MM.1S (cell line): ENCODE results near the gene KLF9.

Experiments used
- DNase-seq: peaks from one replicate; pipeline ENCODE4 v3.0.0-alpha.2; 2015
- H2AFZ ChIP-seq: fragments of 300-600 bp; sonication (generic); 2 replicates; pipeline ENCODE4 v1.6.0; 2016; ENCODE audit warnings: antibody characterized with exemption, low read length
- H3F3A ChIP-seq: fragments of 300-600 bp; sonication (generic); 2 replicates; pipeline ENCODE4 v1.6.1; 2016; ENCODE audit warnings: mild to moderate bottlenecking, antibody characterized with exemption, low read length, moderate library complexity, mixed read lengths; ENCODE audit not compliant: insufficient read depth
- H3K27ac ChIP-seq: fragments of 300-600 bp; sonication (generic); 2 replicates; pipeline ENCODE4 v1.5.1; 2016; ENCODE audit warnings: mild to moderate bottlenecking, low read length
- H3K27me3 ChIP-seq: fragments of 300-600 bp; sonication (generic); replicated peaks from 2 replicates; pipeline ENCODE4 v1.6.0; 2016; ENCODE audit warnings: low read length; ENCODE audit not compliant: insufficient read depth
- H3K36me3 ChIP-seq: fragments of 300-600 bp; sonication (generic); replicated peaks from 2 replicates; pipeline ENCODE4 v1.6.1; 2016; ENCODE audit warnings: mild to moderate bottlenecking, low read length, mixed read lengths; ENCODE audit not compliant: insufficient read depth
- H3K4me1 ChIP-seq: fragments of 300-600 bp; sonication (generic); 2 replicates; pipeline ENCODE4 v1.6.1; 2016; ENCODE audit warnings: low read length, mixed read lengths
- H3K4me2 ChIP-seq: fragments of 300-600 bp; sonication (generic); 2 replicates; pipeline ENCODE4 v1.6.0; 2016; ENCODE audit warnings: low read depth, low read length
- H3K4me3 ChIP-seq: fragments of 300-600 bp; sonication (generic); 2 replicates; pipeline ENCODE4 v1.5.1; 2016; ENCODE audit warnings: low read length, mixed read lengths
- H3K79me2 ChIP-seq: fragments of 300-600 bp; sonication (generic); 2 replicates; pipeline ENCODE4 v1.6.1; 2016; ENCODE audit warnings: mixed run types, low read length, mixed read lengths
- H3K9ac ChIP-seq: fragments of 300-600 bp; sonication (generic); 2 replicates; pipeline ENCODE4 v1.6.1; 2016; ENCODE audit warnings: low read length, mixed read lengths
- H3K9me2 ChIP-seq: fragments of 300-600 bp; sonication (generic); replicated peaks from 2 replicates; pipeline ENCODE4 v1.6.1; 2016; ENCODE audit warnings: mild to moderate bottlenecking, low read length, mixed read lengths; ENCODE audit not compliant: insufficient read depth
- H3K9me3 ChIP-seq: fragments of 300-600 bp; sonication (generic); replicated peaks from 2 replicates; pipeline ENCODE4 v1.6.1; 2016; ENCODE audit warnings: mild to moderate bottlenecking, low read length, mixed read lengths; ENCODE audit not compliant: insufficient read depth
- H4K20me1 ChIP-seq: fragments of 300-600 bp; sonication (generic); 2 replicates; pipeline ENCODE4 v1.6.1; 2016; ENCODE audit warnings: mild to moderate bottlenecking, low read length, moderate library complexity, mixed read lengths; ENCODE audit not compliant: insufficient read depth
- EZH2 ChIP-seq: fragments of 300-600 bp; sonication (generic); optimal IDR thresholded peaks from 2 replicates; pipeline ENCODE3; 2017; ENCODE audit warnings: low read depth, mild to moderate bottlenecking, antibody characterized with exemption, low read length, mixed read lengths
- EZH2phosphoT487 ChIP-seq: fragments of 300-600 bp; sonication (generic); IDR thresholded peaks from 2 replicates; pipeline ENCODE4 v1.6.1; 2018; ENCODE audit warnings: antibody characterized with exemption, low read length
- TF ChIP-seq, protein P1 (sequence below): fragments of 300-600 bp; sonication (generic); IDR thresholded peaks from 2 replicates; pipeline ENCODE4 v1.5.1; 2016; ENCODE audit warnings: antibody characterized with exemption, low read length, mixed read lengths

Gene KLF9

DNA sequence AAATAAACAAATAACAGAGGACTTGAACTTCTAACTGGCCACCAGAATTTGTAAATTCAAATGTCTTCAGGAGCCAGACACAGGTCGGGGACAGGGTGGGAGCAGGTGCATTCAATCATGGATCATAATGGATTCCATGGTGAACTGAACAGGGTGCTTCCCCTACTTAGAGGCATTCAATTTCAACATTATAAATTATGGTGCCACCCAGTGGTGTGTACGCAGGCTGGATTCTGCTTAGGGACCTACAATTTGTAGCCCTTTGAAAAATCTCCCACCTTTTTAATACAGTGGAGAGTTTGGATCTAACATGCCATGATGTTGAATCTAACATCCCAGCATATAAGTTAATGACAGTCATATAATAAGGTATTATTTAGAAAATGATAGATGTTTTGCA lies 22.3 kb downstream of the KLF9 start:
- Histone ChIP-seq H3K27me3 (no peaks in the 10 kb centered on the region), H4K20me1 (no peaks in the 10 kb centered on the region), H3K79me2 (no peaks in the 10 kb centered on the region), H3K36me3 (no peaks in the 10 kb centered on the region), H3K27ac (no peak overlapping the region), H3F3A (no peaks in the 10 kb centered on the region), H3K4me2 (no peak overlapping the region), H3K4me1 (no peaks in the 10 kb centered on the region), H3K9me3 (no peaks in the 10 kb centered on the region), H3K4me3 (no peak overlapping the region), H2AFZ (no peak overlapping the region), H3K9me2 (no peaks in the 10 kb centered on the region), H3K9ac (no peak overlapping the region)
- DNase-seq = no peak
- TF ChIP-seq EZH2phosphoT487 = no peak
- TF ChIP-seq, protein P1, sequence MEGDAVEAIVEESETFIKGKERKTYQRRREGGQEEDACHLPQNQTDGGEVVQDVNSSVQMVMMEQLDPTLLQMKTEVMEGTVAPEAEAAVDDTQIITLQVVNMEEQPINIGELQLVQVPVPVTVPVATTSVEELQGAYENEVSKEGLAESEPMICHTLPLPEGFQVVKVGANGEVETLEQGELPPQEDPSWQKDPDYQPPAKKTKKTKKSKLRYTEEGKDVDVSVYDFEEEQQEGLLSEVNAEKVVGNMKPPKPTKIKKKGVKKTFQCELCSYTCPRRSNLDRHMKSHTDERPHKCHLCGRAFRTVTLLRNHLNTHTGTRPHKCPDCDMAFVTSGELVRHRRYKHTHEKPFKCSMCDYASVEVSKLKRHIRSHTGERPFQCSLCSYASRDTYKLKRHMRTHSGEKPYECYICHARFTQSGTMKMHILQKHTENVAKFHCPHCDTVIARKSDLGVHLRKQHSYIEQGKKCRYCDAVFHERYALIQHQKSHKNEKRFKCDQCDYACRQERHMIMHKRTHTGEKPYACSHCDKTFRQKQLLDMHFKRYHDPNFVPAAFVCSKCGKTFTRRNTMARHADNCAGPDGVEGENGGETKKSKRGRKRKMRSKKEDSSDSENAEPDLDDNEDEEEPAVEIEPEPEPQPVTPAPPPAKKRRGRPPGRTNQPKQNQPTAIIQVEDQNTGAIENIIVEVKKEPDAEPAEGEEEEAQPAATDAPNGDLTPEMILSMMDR = peak; percentile 24
- TF ChIP-seq EZH2 = no peak

DNA sequence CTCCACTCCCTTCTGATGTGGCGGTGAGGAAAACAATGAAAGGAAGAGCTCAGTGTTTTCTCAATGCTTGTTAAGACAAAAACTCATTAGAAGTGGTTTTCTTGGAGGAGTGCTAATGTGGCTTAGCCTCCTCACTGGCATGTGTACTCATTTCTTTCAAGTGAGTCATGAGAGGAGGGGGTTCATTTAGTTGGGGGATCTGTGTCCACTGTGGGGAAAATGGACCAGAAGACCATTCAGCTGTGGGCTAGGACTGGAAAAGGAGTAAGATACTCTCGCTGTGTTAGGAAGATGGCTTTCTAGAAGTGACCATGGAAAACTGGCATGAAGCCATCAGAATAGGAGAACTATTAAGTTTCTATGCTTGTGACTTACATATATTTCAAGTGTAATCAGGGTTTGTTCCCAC lies 23.5 kb downstream of the KLF9 start:
- Histone ChIP-seq H3K4me2 (no peak overlapping the region), H3F3A (no peaks in the 10 kb centered on the region), H3K79me2 (no peaks in the 10 kb centered on the region), H3K9me3 (no peaks in the 10 kb centered on the region), H3K36me3 (no peaks in the 10 kb centered on the region), H3K27ac (no peak overlapping the region), H2AFZ (no peak overlapping the region), H3K9ac (no peak overlapping the region), H4K20me1 (no peaks in the 10 kb centered on the region), H3K27me3 (no peaks in the 10 kb centered on the region), H3K4me3 (no peak overlapping the region), H3K4me1 (no peaks in the 10 kb centered on the region), H3K9me2 (no peaks in the 10 kb centered on the region)
- TF ChIP-seq EZH2 = no peak
- TF ChIP-seq, protein P1 = no peak
- no peak for TF ChIP-seq EZH2phosphoT487
- no peak for DNase-seq

DNA sequence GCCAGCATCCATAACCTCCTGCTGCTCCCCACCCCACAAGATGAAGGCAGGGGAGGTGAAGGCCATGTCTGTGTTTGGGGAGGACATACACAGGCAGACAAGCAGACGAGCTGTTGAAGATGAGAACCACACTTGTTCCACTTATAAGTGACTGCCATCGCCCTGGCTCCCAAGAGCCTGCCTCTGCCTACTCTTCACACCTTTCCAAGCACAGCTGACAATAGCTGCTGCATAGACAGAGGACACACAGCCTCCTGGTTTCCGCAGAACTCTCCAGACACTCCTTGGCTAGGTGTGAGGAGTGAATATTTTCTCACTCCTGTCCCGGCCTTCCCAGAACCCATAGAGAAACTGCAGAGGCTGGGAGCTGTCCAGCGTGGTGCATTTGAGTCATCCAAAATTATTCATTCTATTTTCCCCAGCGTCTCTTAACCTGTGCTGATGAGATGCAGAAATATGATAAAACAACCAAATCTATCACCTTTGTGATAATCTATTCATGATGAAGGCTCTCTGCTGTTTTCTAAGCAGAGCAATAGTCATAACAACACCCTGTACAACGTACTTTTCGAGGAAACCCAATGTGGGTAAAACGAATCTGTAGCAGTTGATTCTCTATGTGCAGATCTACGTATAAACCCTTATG lies 24.7 kb downstream of the KLF9 start:
- Histone ChIP-seq H3K9me2 (no peaks in the 10 kb centered on the region), H3K9ac (no peak overlapping the region), H3K36me3 (no peaks in the 10 kb centered on the region), H3K27me3 (no peaks in the 10 kb centered on the region), H4K20me1 (no peaks in the 10 kb centered on the region), H3K4me1 (no peaks in the 10 kb centered on the region), H3K4me2 (no peak overlapping the region), H3K27ac (no peak overlapping the region), H2AFZ (no peak overlapping the region), H3K79me2 (no peaks in the 10 kb centered on the region), H3F3A (no peaks in the 10 kb centered on the region; the same call in 1 of the 2 replicates), H3K9me3 (no peaks in the 10 kb centered on the region), H3K4me3 (no peak overlapping the region)
- TF ChIP-seq, protein P1 = no peak
- TF ChIP-seq EZH2phosphoT487 = no peak
- no peak for TF ChIP-seq EZH2
- DNase-seq = no peak
